Activated CD4-positive, alpha-beta T cell treated with anti-CD3 and anti-CD28 coated beads, Interleukin-10, Interleukin-2, amounts not matched to agents 100 ng/mL and 50 ng/mL, durations not matched to agents 16 hours and 8 hours (primary cell): ENCODE measurements around the gene CCDC92B.

ENCODE experiments used
- DNase-seq: peaks from one replicate; pipeline ENCODE4 v3.0.0-alpha.2; 2020

Gene CCDC92B

DNA sequence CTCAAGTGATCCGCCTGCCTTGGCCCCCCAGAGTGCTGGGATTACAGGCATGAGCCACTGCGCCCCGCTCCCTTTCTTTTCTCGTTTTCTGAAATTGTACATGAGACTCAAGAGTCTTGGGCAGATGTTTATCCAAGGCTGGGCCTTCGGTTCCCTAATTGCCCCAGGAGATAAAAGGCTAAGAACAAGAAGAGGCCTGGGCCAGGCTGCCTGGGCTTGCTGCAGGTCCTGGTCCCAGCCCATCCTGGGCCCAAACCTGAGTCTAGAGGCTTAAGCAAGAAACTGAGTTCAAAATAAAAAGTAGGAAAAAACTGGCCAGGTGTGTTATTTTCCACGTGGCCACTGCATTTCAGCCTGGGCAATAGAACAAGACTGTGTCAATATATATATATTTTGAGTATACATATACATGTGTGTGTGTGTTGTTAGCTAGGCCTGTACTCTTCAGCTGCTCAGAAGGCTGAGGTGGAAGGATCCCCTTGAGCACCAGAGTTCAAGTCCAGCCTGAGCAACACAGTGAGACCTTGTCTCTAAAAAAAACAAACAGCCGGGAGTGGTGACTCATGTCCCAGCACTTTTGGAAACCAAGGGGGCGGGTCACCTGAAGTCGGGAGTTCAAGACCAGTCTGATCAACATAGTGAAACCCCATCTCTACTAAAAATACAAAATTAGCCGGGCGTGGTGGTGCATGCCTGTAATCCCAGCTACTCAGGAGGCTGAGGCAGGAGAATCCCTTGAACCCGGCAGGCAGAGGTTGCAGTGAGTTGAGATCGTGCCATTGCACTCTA lies 31.1 kb downstream of the CCDC92B start:
- DNase-seq = no peak

DNA sequence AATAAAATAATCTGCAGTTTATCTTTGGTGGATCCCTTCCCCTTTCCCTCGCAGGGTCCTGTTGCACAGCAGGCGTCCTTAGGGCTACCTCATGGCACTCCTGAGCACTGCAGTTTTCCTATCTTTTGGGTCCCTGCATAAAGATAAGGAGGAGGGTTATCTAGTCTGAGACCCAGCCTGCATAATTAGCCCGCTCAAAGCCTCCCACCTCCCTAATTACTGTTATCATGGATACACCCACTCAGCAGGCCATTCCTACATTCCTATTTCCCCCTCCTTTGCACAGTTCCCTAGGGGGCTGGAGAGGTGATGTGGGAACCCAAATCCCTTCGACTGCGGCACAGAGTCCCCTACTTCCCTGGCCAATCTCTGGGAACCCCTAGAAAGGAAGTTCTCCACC lies 32.8 kb downstream of the CCDC92B start:
- DNase-seq = no peak

DNA sequence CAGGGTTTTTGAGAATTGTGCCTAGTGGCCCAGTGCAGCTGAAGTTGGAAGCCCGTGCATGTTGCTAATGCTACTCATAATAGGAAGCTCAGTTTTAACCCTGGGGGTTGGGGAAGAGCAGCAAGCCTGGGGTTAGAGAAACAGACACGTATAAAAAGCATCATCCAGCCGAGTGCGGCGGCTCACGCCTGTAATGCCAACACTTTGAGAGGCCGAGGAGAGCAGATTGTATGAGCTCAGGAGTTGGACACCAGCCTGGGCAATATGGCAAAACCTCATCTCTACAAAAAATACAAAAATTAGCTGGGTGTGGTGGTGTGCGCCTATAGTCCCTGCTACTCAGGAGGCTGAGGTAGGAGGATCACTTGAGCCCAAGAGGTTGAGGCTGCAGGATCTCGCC lies 35.6 kb downstream of the CCDC92B start:
- no peak for DNase-seq

DNA sequence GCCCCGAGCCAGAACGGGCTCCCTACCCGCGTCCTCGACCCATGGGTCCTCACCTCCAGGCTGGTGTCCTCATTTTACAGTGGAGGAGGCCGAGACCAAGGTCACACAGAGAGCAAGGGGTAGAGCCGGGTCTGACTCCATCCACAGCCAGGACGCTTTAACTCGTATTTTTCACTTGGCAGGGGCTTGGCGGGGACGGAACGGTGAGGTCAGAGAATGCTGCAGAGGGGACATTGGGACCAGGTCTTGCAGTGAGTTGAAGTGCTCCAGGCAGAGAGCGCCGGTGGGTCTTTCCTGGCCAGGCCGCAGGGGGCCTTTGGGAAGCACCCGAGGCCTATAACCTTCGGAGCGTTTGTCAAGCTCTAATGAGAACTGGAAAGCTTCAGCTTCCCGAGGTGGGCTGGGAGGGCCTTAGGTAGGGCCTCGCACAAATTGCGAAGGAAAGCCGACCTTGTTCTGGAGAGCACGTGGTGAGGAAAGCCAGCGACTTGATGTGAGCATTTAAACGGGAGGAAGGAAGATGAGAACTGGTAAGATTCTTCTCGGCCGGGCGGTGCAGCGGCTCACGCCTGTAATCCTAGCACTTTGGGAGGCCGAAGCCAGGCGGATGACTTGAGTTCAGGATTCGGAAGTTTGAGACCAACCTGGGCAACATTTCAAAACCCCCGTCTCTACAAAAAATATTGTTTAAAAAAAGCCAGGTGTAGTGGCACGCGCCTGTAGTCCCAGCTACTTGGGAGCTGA lies 37.0 kb downstream of the CCDC92B start:
- DNase-seq = no peak

DNA sequence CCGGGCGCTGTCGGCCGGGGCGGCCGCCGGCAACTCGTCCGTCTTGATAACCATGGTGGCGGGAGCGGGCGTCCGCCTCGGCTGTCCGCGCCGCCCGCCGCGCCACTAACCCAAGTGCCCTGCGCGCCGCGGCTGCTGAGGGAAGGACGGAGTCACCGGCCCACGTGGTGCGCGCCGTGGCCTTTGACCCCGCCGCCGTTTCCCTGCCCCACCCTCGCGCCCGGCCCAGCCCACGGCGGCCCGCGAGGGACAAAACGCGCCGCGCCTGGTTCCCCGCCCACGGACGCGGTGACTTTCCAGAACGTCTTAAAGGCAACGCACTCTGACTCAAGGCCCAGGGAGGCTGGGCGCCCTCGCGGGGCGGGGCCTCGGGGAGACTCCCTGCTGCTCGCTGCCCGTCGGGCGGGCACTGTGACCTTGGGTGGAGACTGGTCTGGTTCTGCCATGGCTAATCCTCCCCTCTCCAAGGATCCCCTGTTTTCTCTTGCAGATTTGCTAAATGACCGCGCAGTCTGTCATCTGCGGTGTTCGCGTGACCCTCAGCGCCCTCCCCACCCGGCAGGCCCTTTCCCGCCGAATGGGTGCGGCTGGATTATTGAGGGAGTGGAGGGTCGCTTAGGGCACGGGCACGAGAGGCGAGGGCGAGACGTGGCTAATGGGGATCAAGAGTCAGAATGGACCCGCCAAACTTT lies 37.7 kb downstream of the CCDC92B start, which contains the start of gene CLUH:
Gene CLUH (minus strand): TSS at position 157 of the 692 bp plus-strand sequence. CDS start 103 bp downstream, at position 54.
- DNase-seq = peak; percentile 97

DNA sequence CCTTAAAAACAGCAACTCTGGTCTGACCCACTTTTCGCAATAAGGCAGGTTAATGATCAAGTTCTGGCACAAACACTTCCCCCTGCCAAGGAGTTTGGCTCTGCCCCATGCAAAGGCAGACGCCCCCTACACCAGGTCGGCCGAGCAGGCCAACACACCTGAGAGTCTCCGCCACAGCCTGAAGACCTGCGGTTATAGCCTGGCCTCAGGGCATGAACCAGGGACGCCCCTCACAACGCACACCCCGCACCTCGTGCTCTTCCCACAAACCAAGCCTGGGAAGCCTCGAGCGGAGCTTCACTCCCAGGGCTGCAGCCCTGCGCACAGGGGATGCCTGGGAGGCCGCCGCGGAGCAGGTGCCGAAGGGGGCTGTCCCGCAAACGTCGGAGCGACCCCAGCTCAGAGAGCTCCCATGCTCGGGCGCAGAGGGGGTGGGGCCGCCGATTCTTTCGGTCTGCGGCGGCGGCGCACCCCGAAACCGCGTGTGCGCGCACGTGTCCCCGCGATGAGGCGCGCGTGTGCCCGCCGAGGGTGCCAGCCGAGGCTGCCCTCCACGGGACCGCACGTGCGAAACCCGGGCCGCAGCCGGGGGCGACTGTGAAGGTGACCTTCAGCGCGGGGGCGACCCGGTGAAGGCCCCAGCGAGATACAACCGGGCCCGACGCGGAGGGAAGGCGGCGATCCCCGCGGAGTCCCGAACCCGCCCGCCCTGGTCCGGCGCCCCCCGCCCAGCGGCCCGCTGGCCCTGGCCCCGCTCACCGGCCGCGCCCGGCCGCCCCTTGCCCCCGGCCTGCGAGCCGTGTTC lies 38.4 kb downstream of the CCDC92B start:
- peak; percentile 53 for DNase-seq

DNA sequence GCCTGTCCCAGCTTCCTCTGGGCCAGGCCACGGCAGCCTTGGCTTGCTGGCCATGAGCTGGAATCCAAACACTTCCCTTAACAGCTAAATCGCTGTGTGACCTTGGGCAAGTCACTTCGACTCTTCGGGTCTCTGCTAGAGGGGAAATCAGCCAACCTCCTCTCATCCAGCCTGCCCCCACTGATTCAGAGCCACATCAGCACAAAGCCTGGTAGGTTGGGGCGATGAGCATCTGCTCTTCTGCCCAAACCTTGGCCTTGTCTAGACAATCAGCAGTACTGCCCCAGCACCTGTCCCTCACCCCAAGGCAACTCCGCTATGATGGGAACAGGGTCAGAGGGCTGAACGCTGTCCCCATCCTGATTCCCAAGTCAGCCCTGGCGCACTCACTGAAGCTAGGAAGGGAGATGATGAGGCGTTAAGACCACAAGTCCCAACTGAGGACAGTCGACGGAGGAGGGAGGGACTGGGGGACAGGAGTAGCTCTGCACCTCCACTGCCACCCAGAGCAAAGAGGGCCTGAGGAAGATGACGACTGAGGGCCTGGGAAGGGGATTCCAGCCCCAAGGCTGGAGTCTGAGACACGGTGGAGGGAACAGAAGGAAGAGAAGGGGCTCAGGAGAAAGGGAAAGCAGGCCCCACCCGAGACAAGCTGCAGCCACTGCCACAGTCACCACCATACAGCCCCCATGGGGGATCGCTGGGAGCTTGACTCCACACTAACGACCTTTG lies 39.2 kb downstream of the CCDC92B start:
- DNase-seq = no peak

DNA sequence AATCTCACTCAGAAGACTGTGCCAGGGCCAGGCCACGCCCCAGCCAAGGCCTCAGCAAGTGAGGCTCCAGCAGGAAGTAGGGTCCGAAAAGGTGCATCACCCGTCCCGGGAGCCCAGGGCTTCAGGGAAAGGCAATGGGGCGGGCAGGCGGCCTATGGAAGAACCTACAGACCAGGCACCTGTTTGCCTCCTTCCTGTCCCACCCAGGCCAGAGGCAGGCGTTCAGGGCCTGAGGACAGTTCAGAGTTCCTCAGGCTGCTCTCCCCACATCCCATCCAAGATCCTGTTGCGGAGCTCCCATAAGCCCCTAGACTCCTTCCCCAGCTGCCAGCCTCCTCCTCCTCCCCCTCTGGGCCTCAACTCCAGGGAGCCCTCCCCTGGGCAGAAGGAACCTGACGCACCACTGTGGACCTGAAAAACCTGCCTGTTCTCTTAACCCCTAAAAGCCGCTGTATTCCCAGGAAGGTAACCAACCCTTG lies 40.2 kb downstream of the CCDC92B start:
- peak; percentile 26 for DNase-seq

DNA sequence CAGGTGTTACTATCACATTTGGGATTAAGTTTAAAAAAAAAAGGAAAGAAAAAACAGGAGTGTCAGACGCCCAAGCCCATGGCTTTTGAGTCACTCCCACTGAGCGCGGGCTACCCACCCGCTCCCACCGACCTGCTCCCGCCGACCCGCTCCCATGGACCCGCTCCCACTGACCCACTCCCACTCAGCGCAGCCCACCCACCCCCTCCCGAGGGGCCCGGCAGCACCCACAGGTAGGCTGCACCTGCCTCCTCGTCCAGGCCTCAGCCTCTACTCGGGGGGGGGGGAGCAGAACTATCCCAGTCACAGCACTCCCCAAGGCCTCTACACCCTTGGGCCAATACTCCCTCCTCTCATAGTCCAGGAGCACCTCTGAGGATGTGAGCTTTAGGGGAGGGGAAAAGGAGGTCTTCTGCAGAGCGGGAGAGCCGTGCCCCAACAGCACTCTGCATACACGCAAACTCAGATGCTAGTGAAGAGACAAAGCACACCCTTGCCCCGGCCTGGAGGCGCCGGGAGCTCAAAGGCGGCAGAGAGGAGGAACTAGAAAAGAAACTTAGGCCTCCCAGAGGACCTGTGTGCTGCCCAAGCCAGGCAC lies 40.8 kb downstream of the CCDC92B start:
- DNase-seq = no peak

DNA sequence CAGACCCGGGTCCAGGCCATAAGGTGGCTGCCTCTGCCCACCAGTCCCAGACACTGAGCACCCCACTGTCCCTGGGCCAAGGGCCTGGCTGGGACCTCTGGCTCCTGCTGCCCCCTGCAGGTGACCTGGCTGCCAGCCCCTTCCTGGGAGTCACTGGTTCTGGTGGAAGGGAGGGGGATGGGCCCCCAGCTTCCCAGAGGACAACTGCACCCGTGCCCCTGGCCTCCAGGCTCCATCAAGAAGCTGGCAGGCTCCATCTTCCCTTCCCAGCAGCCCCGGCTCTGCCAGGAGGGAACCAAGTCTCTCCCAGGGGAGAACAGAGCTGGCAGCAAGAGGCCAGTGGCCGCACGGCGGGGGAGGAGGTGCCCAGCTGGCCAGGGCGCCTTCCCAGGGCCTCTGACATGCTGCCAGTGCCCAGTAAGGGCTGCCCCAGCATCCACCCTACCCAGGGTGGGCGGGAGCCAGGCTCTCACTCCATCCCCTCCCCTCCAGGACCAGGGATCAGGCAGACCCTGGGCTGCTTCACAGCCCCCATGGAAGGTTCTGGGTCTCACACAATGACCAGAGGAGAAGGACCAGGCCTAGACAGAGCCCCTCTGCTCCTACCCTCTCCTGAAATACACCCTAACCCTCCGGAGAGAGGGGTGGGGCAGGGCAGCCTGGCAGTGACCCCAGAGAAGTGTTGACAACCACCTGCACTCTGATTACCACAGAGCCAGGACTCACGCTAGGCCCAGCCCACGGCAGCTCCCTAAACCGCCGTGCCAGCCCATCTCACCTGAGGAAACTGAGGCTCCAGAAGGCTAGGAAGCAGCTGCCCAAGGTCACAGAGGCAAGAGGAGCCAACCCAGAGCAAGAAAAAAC lies 41.5 kb downstream of the CCDC92B start:
- peak; percentile 29 for DNase-seq

DNA sequence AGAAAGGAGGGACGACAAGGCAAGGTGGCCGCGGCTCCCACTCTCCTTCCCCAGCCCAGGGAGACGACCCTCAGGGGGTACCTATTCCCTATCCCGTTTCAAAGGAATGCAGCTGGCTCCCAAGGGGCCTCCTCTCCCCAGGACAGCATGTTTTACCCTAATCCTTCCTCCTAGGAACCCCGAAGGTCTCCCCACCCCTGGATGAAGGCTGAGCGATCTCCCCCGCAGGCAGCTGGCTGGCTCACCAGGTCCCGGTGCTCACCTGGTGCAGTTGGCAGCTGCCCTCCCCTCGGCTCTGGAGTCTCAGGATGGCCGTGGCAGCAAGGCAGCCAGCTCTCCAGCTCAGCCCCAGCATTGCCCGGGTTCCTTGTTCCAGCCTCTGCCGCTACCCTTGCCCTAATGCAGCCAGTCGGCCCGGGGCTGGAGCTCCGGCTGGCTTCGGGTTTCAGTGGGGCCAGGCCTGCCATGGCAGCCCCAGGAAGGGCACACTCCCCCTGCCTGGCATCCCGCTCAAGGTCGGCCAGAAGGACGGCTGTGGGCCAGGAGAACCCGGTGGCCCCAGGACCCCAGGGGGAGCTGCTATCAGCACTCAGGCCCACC lies 42.4 kb downstream of the CCDC92B start:
- DNase-seq = no peak

DNA sequence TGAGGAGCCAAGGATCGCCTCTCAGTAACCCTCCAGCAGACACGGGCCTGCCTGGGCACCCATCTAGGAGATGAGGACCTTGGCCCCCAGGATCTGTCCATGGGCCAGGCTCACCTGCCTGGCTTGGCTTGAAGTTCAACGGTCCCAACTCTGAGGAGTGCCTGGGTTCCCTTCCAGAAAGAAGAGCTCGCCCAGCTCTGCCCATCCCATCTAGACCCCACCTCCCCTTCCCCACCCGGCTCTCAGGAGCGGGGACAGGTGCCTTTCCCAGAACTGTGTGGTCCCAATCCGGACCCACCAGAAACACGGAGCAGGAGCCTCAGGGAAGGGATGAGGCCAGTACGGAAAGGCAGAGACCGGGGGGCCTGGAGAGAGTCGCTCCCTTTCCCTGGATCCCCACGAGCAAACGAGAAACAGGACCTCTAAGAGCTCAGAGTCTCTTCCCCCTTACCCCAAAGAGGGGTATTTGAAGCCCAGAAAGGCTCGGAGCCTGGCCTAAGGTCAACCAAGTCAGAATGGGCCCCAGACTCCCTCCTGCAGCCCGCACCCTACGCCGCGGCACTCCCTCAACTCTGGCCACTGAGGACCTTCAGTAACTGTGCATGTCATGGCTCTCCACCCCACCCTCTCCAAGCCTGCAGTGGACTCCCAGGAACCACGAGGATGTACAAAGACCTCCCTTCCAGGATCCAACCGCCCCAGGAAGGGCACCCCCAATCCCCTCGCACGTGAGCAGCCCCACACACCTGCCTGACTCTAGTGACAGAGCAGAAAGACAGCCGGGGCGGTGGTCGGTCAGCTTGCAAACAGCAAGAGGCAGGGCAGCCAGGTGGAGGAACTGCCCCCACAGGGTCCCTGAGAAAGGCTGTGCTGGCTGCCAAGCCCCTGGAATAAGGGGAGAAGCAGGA lies 43.3 kb downstream of the CCDC92B start:
- no peak for DNase-seq

DNA sequence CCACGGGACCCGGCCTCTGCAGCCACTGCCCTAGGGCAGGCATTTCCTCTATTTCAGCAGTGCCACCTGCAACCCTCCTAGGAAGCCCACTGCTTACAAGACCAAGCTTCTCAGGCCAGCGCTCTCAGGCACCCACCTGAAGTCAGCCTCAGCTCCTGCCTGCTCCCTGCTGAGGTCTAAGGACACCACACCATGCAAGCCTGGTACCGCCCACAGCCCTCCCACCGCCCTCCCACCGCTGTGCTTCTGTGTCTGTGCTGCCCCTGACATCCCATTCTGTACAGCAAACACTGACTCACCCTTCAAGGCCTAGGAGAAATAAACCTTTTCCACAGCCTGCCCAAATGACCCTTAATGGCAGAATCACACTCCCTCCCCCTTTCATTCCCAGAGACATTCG lies 44.2 kb downstream of the CCDC92B start:
- no peak for DNase-seq

DNA sequence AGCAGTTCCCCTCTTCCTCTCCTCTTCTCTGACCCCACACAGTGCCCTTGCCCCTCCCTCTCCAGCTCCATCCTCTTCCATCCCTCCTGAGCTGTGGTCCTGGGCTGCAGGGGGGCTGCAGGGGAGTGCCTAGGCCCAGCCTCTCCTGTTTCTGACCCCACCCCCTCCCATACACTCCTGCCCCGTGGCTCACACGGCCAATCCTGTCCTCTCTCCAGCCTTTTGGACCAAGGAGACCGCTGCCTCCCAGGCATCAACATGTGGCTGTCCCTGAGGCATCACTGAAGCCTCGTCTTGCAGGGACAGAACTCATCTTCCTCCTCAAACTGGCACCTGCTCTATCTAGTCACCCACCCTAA lies 44.6 kb downstream of the CCDC92B start:
- DNase-seq = no peak

DNA sequence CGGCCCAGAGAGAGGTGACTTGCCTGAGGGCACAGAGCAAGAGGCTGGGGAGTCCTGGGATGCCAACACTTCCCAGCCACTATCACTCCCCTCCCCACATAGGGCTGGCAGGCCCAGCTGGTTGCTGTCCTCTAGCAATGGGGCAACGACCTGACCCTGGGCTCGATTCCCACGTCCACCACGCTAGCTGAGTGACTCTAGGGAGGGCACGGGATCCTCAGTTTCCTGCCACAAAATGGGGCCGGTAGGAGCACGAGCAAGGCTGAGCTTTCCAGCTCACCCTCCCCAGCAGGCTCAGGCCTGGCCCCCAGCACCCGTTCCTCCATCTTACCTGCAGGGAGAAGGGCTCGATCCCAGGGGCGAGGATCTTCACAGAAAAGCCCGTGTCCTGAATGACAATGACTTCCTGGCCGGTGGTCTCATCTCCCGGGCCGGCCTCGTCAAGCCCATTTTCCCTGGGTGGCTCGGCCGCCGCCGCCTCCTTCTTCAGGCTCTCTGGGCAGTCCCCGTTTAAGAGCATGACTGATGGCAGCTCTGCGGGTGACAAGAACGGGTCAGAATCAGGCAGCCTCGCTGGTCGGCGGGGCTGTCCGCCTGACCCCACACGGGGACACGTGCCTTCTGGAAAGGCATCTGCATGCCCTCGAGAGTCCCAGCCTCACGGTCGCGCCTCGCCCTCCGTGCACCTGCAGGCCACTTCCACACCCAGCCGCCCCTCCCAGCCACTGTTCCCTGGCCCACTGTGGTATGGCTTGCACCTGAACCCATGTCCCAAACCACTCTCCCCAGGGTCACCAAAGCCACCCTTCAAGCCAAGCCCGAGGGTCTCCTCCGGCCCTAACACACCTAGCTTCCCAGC lies 45.2 kb downstream of the CCDC92B start:
- no peak for DNase-seq

DNA sequence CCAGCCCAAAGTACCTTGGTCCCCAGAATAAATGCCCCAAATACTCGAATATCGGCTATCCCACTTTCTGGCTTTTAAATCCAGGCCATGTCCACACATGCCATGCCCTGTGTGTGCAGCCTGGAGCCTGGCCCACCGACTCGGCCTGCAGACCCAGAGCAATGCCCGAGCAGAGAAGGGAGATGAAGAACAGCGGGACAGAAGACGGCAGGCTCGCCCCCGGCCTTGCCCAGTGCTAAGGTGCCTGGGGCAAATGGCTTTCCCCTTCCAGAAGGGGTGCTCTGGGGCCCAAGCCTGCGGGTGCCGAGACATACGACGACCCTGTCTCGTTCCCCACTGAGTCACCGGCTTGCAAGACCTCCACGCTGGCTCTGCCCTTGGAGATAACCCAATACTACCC lies 45.8 kb downstream of the CCDC92B start:
- DNase-seq = no peak

DNA sequence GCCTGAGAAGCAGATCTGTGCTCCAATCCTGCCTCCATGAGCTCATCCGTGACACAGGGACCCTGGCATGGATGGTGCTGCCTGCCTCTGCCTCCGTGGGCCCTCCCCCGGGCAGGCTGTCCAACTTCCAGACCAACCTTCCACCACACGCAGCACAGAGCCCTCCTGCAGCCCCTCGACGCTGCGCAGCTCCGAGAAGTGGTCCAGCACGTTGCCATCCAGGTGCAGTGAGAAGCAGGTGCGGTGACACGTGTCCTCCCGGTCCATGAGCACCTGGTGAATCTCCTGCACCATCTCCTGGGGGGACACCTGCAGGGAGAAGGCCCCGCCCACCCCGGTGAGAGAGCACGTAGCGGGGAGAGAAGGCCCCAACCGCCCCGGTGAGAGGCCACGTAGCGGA lies 46.3 kb downstream of the CCDC92B start:
- no peak for DNase-seq
